ENCODE results near the gene CNDP1.

Gene CNDP1

DNA sequence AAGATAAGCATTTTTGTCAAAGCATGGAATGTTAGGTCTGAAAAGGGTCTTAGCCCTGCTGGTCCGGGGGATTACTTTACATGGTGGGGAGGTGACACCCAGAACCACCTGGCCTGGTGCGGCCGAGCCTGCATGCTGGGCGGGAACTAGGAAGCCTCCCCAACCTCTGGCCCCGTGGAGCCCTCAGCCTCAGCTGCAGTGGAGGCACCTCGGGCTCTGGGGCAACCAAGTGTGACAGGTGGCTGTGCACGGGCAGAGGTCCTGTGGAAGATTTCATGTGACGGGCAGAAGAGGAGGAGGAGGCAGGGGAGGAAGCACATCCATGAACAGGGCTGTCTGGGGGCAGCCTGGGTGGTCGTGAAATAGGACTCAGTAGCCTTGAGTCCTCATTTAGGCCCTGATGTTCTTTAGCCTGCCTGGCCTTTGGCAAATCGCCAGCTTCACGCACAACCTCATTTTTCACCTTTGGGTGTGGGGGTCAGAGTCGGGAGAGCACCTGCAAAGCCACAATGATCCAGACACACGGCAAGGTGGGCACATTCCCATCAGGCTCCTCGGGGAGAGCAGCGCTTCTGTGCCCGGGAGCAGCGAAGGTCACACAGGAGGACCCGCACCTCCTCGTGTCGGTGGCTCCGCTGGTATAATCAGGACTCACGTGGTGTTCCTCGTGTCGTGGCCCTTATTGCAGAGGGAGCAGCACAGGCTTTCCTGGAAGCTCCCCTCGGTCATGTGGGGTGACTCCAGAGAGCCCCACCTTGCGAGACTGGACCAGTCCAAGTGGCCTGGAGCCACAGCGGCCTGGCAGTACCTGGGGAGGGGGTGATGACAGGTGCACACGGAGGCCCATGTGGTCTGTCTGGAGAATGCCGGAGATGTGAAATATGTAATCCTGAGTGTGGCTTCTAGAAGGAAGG lies 24.2 kb upstream of the CNDP1 start:
- no peak for TF ChIP-seq EZH2 (IDR thresholded peaks at IDR 0.05)
- TF ChIP-seq FOXP2 (optimal IDR thresholded peaks at IDR 0.05; ENCODE audit: control extremely low read depth, extremely low read length, insufficient read depth): no peak
- no peak for TF ChIP-seq POLR2AphosphoS5 (IDR thresholded peaks at IDR 0.05; ENCODE audit: borderline replicate concordance, low read depth, low read length)
- no peak overlapping the region for H3K9ac ChIP-seq (ENCODE audit: insufficient read length)
- no peak overlapping the region for H3K27ac ChIP-seq
- H3K9me3 ChIP-seq (ENCODE audit: low read depth, low read length): no peaks in the 10 kb centered on the region
- no peak overlapping the region for H3K4me3 ChIP-seq
- peaks cover 20% of the 10 kb centered on the region; the same call in 1 of the 2 replicates for H3K36me3 ChIP-seq (ENCODE audit: insufficient read depth, low read length)
- DNase-seq (ENCODE audit: low read depth, low spot score): no peak

DNA sequence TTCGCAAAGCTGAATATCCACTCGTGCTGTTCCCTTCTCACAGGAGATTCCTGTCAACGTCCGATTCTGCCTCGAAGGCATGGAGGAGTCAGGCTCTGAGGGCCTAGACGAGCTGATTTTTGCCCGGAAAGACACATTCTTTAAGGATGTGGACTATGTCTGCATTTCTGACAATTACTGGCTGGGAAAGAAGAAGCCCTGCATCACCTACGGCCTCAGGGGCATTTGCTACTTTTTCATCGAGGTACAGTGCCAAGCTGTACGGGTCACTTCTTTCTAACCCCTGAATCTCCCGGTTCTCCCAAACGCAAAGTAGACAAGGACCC lies 23.6 kb upstream of the CNDP1 start:
- no peak overlapping the region for H3K9ac ChIP-seq (ENCODE audit: insufficient read length)

DNA sequence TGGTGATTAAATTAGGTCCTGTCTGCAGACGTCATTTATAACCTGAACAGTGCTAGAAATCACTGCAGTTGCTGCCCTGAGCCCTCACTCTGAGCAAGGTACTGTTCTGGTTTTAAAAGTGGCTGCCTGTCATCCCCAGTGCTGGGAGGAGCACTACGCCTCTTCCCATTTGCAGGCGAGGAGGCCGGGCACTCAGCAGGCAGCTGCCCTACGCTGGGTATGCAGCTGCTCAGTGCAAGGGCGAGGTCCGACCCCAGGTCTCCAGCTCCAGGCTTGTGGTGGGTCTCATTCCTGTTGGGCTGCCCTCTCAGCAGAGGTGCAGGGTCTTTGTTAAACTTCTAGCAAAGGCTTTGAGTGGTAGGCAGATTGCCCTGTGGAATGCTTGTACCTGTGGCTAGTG lies 22.5 kb upstream of the CNDP1 start:
- DNase-seq (ENCODE audit: low read depth, low spot score): no peak
- H3K27ac ChIP-seq: no peak overlapping the region
- H3K4me3 ChIP-seq: no peak overlapping the region
- TF ChIP-seq EZH2 (IDR thresholded peaks at IDR 0.05): no peak
- TF ChIP-seq POLR2AphosphoS5 (IDR thresholded peaks at IDR 0.05; ENCODE audit: borderline replicate concordance, low read depth, low read length): no peak
- no peak for TF ChIP-seq FOXP2 (optimal IDR thresholded peaks at IDR 0.05; ENCODE audit: control extremely low read depth, extremely low read length, insufficient read depth)
- H3K9ac ChIP-seq (ENCODE audit: insufficient read length): no peak overlapping the region
- no peaks in the 10 kb centered on the region for H3K9me3 ChIP-seq (ENCODE audit: low read depth, low read length)
- peaks cover 18% of the 10 kb centered on the region; the same call in 1 of the 2 replicates for H3K36me3 ChIP-seq (ENCODE audit: insufficient read depth, low read length)

More for the DNA sequence above, 23.6 kb upstream of the CNDP1 start:
- H3K36me3 ChIP-seq (ENCODE audit: insufficient read depth, low read length): peaks cover 20% of the 10 kb centered on the region; the same call in 1 of the 2 replicates
- no peak overlapping the region for H3K27ac ChIP-seq
- DNase-seq (ENCODE audit: low read depth, low spot score): no peak
- no peaks in the 10 kb centered on the region for H3K9me3 ChIP-seq (ENCODE audit: low read depth, low read length)
- TF ChIP-seq EZH2 (IDR thresholded peaks at IDR 0.05): no peak
- TF ChIP-seq FOXP2 (optimal IDR thresholded peaks at IDR 0.05; ENCODE audit: control extremely low read depth, extremely low read length, insufficient read depth): no peak
- no peak for TF ChIP-seq POLR2AphosphoS5 (IDR thresholded peaks at IDR 0.05; ENCODE audit: borderline replicate concordance, low read depth, low read length)
- no peak overlapping the region for H3K4me3 ChIP-seq

DNA sequence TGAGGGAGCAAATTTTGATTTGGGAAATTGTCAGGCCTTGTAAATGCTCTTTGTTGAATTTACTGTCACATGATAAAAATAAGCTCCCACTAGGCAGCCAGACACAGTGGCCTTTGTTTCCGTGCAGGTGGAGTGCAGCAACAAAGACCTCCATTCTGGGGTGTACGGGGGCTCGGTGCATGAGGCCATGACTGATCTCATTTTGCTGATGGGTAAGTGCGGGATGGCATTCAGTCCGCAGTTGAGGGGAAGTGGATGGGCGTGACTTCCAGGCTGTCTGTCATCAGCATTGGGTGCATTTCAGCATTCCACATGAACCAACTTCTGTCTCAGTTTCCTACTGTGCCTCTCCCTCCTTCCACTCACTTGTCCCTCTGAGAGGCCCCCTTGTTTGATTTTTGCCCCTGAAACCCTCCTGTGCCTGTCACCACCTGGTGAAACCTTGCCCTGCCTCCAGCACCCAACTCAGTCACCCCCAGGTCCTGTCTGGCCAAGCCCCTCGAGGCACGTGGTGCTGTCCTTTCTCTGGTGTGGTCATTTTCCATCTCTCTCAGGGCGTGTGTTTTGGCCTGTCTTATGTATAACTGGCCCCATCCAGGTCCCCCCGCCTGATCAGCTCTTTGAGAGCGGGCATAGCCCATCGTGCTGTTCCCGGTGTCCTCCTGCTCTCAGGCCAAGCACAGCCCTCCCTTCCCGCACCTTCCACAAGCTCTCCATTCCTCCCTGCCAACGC lies 21.8 kb upstream of the CNDP1 start:
- H3K4me3 ChIP-seq: no peak overlapping the region
- H3K9me3 ChIP-seq (ENCODE audit: low read depth, low read length): no peaks in the 10 kb centered on the region
- H3K27ac ChIP-seq: no peak overlapping the region
- no peak for TF ChIP-seq FOXP2 (optimal IDR thresholded peaks at IDR 0.05; ENCODE audit: control extremely low read depth, extremely low read length, insufficient read depth)
- no peak for DNase-seq (ENCODE audit: low read depth, low spot score)
- no peak overlapping the region for H3K9ac ChIP-seq (ENCODE audit: insufficient read length)
- H3K36me3 ChIP-seq (ENCODE audit: insufficient read depth, low read length): peaks cover 18% of the 10 kb centered on the region; the same call in 1 of the 2 replicates

DNA sequence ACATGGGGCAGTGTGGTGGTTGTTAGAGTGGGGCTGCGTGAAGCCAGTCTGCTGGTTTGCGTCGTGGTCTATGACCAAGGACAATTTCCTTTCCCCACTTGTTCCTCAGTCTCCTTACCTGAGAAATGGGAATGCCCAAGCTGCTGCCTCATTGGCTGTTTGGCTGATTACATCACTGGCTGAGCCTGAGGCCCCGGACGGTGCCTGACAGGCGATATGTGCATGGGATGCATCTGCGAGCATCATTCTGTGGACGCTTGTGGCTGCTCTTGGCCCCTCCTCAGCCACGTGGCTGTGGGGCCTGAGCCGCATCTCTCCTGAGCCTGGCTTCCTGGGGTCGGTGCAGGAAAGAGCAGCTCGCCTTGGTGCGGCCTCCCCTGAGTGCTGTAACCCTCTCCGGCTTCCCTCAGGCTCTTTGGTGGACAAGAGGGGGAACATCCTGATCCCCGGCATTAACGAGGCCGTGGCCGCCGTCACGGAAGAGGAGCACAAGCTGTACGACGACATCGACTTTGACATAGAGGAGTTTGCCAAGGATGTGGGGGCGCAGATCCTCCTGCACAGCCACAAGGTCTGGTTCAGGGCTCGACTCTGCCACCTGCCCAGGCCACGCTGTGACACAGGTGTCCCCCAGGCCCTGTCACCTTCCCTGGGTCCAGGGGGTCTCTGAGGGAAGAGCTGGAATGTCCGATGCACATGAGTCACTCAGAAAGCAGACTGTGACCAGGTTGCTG lies 21.0 kb upstream of the CNDP1 start:
- Histone ChIP-seq H3K9me3 (ENCODE audit: low read depth, low read length) (no peaks in the 10 kb centered on the region), H3K36me3 (ENCODE audit: insufficient read depth, low read length) (peaks cover 18% of the 10 kb centered on the region; the same call in 1 of the 2 replicates), H3K27ac (no peak overlapping the region), H3K4me3 (no peak overlapping the region), H3K9ac (ENCODE audit: insufficient read length) (no peak overlapping the region)
- DNase-seq (ENCODE audit: low read depth, low spot score): no peak
- TF ChIP-seq POLR2AphosphoS5 (IDR thresholded peaks at IDR 0.05; ENCODE audit: borderline replicate concordance, low read depth, low read length) (no peak), EZH2 (IDR thresholded peaks at IDR 0.05) (no peak), FOXP2 (optimal IDR thresholded peaks at IDR 0.05; ENCODE audit: control extremely low read depth, extremely low read length, insufficient read depth) (no peak)

DNA sequence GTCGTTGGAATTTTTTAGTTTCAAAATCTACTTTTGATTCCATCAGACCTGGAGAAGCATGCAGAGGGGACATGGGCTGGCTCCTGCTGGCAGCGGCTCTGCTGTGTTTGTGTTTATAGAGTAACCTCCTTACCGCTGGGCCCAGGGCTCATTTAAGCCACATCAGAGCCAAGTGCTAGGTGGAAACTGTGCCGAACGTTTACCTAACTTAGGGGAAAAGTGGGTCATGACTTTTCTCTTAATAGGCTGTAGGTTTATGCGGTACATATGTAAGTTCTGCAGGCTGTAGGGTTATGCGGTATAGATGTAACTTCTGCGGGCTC lies 20.5 kb upstream of the CNDP1 start:
- Histone ChIP-seq H3K9me3 (ENCODE audit: low read depth, low read length) (no peaks in the 10 kb centered on the region), H3K36me3 (ENCODE audit: insufficient read depth, low read length) (peaks cover 18% of the 10 kb centered on the region; the same call in 1 of the 2 replicates), H3K27ac (no peak overlapping the region), H3K9ac (ENCODE audit: insufficient read length) (no peak overlapping the region), H3K4me3 (no peak overlapping the region)
- TF ChIP-seq FOXP2 (optimal IDR thresholded peaks at IDR 0.05; ENCODE audit: control extremely low read depth, extremely low read length, insufficient read depth): no peak
- TF ChIP-seq EZH2 (IDR thresholded peaks at IDR 0.05): no peak
- TF ChIP-seq POLR2AphosphoS5 (IDR thresholded peaks at IDR 0.05; ENCODE audit: borderline replicate concordance, low read depth, low read length): no peak
- DNase-seq (ENCODE audit: low read depth, low spot score): no peak

DNA sequence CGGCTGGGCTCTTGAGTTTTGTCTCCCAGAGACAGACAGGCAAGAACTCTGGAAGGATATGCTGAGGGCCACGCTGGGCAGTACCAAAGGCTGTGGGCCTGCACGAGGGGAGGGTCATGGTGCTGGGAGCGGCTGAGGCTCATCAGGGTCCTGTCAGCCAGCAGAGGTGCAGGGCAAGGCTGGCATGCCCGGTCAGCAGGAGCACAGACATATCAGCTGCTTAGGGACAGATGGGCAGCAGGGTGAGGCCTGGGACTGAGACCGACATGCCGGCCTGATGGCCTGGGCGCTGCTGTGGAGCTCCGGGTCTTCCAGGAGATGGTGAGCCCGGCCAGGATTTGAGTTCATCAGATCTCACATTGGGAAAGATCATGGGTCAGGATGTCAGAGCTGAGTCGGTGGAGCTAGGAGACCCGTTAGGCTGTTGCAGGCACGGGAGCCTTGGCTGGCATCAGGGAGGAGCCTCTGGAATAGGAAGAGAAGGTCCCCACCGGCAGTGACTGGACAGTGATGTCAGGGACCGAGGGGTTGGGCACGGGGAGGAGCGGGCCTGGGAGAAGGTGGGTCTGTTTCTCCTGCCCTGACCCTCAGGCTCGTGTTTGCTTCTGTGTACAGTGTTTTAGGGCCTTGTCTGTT lies 19.3 kb upstream of the CNDP1 start:
- Histone ChIP-seq H3K27ac (no peak overlapping the region), H3K36me3 (ENCODE audit: insufficient read depth, low read length) (peaks cover 12% of the 10 kb centered on the region; the same call in 1 of the 2 replicates), H3K9me3 (ENCODE audit: low read depth, low read length) (no peaks in the 10 kb centered on the region), H3K9ac (ENCODE audit: insufficient read length) (no peak overlapping the region), H3K4me3 (no peak overlapping the region)
- TF ChIP-seq POLR2AphosphoS5 (IDR thresholded peaks at IDR 0.05; ENCODE audit: borderline replicate concordance, low read depth, low read length) (no peak), FOXP2 (optimal IDR thresholded peaks at IDR 0.05; ENCODE audit: control extremely low read depth, extremely low read length, insufficient read depth) (no peak)
- no peak for DNase-seq (ENCODE audit: low read depth, low spot score)

Data from SK-N-MC (cell line).